Stimulated activated CD8-positive, alpha-beta memory T cell treated with anti-CD3 and anti-CD28 coated beads, Interleukin-4, amount 100 ng/mL, for 48 hours (primary cell): ENCODE results near the gene CEP72.
"Not testable (repeated sequence)": the region's sequence is repeated elsewhere in the genome, so short reads cannot be mapped to it uniquely, and the experiment has no call there.

Experiments used
- DNase-seq: peaks from one replicate; pipeline ENCODE4 v3.0.0-alpha.2; 2020

CEP72 gene

DNA sequence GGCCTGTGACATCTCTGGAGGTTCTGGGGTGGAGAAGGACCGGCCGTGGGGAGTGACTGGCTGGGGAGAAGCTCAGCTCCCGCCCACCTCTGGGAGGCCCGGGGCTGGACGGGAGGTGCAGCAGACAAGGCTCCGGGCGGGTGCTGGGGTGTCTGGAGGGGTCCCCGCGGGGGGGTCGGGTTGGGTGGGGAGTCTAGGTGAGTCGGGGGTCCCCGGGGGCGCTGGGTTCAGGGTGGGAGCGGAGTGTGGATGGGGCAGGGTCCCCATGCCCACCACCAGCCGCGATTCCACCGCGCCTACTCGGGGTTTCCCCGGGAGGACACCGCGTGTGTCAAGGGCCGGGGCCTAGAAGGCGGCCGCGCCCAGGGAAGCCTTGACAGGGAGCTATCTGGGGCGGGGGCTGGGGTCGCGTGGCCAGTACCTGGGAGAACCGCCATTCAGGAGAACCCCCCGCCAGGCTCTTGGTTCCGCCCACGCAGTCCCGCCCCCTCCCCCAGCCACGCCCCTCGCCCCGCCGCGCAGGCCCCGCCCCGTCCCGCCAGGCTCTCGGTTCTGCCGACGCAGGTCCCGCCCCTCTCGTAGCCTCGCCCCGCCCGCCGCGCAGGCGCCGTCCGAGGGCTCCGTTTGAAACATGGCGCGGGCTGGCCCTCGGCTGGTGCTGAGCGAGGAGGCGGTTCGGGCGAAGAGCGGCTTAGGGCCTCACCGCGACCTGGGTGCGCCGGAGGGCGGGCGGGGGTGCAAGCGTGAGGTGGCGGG lies at the start of gene CEP72:
Gene CEP72 (plus strand): TSS at position 610 of the 756 bp plus-strand sequence. CDS start 22 bp downstream, at position 632.
- DNase-seq = peak; percentile 96

DNA sequence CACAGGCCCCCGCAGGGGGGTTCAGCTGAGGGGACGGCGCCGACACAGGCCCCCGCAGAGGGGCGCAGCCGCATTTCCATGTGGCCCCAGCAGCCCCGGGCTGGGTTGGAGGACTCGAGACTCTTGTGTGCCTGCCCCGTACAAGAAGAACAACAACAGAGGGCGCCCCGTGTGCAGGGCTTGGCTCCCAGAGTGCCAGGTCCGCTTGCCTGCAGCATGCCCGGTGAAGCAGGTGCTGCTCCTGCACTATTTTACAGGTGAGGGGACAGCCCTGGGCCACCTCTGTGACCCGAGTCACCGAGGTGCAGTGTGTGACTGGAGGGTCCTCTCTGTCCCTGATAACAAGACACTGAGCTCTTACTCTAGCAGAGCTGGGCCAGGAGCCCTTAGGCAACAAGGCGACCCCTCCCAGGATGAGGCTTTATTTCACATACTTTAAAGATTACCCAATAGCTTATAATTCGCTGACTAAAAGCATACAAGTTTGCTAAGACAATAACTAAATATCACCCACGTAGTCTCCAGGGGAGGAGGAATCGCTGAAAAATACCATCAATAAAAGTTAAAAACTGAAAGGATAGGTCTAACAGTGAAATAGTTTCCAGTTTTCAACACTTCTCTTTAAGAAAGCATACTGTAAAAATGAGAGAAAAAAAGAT lies 46.2 kb upstream of the CEP72 start:
- DNase-seq = no peak

DNA sequence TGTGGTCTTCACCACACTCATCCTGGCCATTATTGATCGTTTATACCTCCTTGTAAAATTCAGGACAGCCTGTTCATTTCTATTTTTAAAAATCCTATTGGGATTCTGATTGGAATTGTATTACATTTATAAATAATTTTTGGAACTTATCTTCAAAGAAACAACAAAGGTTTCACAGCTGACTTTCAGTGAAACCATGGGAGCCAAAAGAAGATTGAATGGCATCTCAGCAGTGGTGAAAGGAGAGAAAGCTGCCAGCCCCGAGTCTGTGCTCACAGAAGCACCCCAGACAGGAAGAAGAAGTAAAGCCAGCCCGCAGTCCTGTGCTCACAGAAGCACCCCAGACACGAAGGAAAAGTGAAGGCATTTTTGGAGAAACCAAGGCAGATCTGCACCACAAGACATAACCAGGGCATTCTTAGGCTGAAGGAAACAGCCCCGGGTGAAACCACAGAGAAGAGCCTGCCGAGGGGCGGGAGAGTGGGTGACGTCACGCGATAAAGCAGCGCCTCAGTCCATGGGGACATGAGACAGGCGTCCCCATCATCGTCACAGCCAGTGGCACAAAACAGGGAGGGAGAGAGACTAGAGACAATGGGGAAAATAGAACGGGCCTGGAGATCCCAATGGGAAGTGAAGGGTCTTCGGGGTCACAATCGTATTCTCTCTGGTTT lies 45.4 kb upstream of the CEP72 start:
- DNase-seq = no peak

- DNase-seq = no peak
Measured at GRCh38 chr5:567664-568060, 44.5 kb upstream of the CEP72 start.

DNA sequence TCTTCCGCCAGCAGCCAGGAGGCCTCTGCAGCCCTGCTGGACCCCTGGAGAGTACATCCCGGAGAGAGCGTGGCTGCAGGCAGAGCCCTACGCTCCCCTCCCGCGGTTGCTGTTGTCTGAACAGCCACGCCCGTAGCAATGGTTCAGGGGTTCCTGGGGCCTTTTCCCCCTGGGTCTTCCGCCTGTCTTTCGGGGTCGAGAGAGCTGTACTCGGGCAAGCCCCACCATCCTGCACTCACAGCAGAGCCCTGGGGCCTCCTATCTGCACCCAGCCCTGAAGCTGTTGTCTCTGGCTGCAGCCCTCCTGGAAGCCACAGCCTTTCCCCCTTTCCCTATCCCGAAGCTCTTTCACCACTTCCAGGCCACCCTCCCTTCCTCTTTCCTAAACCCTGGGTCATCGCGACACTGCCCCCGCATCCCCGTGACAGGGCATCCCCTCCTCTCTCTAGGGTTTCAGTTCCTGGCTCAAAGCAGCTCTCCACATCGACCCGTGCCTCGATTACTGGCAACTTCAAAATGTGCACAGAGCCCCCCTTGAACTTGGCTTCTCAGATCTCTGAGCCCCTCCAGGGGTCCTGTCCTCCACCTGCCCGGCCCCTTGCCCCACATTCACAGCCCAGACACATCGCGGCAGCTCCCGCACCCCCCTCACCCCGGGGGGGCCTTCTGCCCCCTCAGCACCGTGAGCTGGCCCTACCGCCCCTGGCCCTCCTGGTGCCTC lies 43.9 kb upstream of the CEP72 start:
- DNase-seq = no peak

- no peak for DNase-seq
Measured at GRCh38 chr5:568809-569208, 43.3 kb upstream of the CEP72 start.

DNA sequence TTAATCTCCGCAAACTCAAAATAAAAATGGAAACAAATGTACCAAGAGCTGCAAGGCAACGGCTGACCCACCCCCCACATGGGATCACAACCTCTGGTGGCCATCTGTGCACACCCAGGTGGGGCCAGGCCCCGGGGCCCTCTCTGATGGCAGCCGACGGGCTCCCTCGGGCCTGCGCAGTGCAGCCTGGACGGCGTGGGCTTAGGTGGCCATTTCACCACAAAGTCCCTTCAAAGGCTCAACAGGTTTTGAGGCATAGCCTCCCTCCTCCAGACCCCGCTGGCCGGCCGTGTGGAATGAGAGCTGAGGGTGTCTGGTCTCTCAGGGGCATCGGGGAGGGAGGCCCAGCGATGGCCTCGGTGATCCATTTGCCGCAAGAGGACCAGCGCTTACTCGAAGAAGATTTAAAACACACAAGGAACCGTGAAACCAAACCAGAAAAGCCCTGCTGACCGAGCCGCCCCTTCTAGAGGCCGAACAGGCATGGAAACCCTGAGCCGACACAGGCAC lies 42.7 kb upstream of the CEP72 start:
- DNase-seq = no peak

DNA sequence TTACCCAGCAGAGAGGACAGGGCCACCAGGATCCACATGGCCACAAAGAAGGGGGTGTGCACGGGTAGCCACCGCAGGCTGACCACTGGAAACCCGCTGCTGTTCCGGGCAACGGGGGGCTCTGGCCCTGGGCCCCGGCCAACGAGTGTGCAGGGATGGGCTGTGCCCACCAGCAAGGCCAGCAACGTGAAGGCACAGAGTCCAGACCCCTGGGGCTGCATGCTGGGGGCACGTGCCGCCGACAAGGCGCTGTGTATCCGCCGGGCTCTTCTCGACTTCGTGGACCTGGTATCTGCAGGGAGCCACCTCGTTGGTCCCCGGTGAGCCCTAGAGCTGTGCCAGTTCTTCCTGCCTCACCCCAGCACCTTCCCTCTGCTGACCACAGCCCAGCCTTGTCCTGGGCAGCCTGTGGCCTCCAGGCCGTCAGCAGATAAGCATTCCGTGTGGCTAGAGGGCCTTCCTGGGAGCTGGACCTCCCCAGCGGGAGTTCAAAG lies 42.2 kb upstream of the CEP72 start:
- DNase-seq = no peak

DNA sequence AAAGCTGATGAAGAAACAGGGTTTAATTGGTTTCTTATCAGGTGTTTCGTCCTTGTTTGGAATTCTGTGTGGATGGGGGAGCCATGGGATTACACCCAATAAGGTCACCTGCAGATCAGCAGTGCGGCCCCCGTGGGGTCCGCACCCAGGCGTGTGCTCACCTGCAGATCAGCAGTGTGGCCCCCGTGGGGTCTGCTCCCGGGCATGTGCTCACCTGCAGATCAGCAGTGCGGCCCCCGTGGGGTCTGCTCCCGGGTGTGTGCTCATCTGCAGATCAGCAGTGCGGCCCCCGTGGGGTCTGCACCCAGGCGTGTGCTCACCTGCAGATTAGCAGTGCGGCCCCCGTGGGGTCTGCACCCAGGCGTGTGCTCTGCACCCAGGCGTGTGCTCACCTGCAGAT lies 41.7 kb upstream of the CEP72 start:
- DNase-seq = no peak

DNA sequence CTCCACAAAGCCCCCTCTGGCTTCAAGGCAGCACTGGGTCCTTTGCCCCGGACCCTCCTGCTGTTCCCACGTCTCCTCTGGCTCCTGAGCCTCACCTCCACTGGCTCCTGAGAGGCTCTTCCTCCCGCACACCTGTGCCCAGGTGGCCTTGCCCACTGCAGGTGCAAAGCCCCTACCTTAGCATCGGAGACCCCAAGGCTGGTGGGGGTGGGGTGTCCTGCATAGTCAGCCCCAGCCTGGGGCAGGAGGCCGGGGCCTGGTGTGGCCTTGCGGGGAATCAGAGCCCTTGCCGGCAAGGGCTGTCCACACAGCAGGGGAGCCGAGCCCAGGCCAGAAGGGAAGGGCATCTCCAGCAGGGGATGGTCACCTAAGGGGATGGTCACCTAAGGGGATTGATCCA lies 41.3 kb upstream of the CEP72 start:
- DNase-seq = no peak

DNA sequence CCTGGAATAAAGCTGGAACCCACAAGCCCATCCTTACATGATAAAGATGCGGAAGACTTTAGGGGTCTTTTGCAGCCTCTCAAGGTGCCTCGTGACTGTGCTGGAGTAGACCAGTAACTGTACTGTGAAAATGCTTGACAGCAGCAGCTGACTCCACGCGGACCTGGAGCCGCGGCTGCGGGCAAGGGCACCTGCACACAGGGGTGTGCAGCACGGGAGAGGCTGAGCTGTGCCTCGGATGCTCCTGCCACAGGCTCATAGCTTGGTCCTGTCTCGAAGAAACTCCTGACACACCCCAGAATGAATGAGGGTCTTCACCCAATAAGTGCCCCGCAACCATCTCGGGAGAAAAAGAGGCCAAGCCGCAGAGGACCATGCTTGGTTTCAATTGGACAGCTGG lies 40.3 kb upstream of the CEP72 start:
- DNase-seq = no peak

- no peak for DNase-seq
Measured at GRCh38 chr5:572398-573019, 39.6 kb upstream of the CEP72 start.

- no peak for DNase-seq
Measured at GRCh38 chr5:573206-573605, 38.9 kb upstream of the CEP72 start.

DNA sequence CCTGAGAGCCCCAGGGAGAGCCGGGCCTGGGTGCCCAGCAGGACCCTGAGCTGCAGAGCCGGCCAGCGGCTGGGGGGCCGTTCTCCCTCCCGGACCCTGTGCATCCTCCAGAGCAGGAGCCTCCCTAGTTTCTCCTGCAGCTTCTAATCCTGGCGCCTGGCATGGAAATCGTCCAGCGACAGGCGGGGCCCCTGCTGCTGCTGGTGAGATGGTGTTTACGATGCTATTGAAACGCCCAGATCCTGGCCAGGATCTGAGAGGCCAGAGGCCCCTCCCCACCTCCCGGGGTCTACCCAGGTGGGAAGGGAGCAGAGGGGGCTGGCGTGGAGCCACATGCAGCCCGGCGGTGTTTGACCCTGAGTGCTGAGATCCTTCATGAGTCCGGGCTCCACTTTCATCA lies 38.2 kb upstream of the CEP72 start:
- no peak for DNase-seq

GRCh38 chr5:574906-575305 lies 37.2 kb upstream of the CEP72 start:
- no peak for DNase-seq

DNA sequence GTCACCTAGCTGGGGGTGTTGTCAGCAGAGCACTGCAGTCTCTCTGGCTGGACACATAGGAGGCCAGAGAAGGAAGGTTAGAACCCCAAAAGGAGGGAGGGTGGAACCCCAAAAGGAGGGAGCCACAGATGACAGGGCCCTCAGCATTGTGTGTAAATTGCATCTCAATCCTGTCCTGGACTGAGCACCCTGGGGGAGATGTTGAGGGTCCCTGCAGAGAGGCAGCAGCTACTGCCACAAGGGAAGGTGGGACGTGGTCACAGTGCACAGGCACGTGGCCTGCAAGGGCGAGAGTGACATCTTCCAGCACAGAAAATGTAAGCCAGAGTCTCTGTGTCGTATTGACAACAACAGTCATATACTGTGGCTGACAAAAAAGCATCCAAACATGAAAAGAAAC lies 36.5 kb upstream of the CEP72 start:
- peak; percentile 8 for DNase-seq

DNA sequence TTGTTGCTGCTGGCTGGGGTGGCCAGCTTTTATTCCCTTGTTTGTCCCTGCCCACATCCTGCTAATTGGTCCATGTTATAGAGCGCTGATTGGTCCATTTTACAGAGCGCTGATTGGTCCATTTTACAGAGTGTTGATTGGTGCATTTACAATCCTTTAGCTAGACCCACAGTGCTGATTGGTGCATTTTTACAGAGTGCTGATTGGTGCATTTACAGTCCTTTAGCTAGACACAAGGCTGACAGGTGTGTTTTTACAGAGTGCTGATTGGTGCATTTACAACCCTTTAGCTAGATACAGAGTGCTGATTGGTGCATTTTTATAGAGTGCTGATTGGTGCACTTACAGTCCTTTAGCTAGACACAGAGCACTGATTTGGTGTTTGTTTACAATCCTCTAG lies 34.9 kb upstream of the CEP72 start:
- DNase-seq = not testable (repeated sequence)

DNA sequence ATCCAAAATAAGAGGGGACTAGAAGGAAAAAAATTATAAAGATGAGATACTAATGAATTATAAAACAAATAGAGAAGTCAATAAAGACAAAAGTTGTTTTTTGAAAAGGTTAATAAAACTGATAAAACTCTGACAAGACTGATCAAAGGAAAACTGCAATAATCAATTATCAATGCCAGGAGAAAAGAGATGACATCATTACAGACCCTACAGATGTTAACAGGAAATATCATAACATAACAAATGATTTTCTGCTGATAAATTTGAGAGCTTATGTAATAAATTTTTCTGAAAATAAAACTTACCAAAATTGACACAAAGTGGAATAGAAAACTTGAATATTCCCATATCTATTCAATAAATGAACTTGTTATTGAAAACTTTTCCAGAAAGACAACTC lies 34.3 kb upstream of the CEP72 start:
- DNase-seq = no peak

- DNase-seq = no peak
Measured at GRCh38 chr5:579211-579610, 32.9 kb upstream of the CEP72 start.

DNA sequence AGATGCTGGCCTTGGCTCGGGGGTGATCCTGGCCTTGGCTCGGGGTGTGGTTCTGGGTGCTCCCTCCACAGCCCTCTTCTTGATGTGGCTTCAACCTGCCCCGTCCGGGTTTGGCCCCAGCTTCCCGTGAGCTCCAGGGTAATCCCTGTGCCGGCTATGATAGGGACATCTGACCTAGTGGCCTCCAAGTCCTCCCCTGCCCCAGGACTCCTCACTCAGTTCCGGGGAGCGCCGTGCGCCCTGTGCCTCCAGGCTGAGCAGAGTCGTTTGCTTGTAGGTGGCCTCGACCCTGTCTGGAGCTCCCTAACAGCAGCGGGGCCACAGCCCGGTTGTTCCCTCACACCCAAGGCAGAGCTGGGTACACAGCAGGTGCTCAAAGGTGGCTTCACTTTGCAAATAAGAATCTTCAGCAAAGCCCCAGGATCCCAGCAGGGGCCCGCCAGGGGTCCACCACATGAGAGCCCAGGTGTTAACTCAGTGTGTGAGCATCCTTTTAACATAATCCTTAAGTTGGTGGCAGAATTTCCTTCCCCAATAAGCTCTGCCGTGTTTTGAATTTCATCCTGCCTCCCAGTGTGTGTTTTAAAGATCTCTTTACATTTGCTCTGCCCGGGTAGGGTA lies 32.3 kb upstream of the CEP72 start:
- no peak for DNase-seq

DNA sequence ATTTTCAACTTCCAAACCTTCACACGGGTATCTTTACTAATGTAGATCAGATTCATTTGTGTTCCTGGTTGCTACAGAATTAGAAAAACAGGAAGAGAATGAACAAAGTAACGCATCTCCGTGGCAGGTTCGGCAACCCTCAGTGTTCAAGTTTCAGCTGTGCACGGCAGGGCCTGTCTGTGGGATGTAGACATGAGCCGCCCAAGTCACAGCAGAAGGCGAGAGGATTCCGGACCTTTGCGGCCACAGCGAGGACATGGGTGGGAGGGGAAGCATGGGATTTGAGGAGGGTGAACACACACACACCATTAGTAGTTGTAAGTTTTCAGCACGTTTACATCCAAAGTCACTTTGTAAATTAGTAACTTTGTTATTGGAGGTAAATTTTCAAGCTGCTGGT lies 31.7 kb upstream of the CEP72 start:
- no peak for DNase-seq

DNA sequence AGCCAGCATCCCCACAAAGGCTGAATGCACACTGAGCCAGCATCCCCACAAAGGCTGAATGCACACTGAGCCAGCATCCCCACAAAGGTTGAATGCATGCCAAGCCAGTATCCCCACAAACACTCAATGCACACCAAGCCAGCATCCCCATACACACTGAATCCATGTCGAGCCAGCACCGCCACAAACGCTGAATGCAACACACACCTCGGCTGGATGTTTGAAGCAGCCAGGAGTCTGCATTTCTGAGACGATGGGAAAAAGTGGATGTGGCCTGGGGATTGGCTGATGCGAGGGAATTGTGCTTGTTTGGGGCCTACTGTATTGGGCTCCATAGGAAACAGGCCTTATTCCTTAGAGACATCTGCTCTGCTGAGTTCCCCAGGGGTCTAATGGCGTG lies 30.9 kb upstream of the CEP72 start:
- DNase-seq = no peak
